ENCODE data around the gene RGS21. TPM values are rescaled to one million over a fixed set of nuclear protein-coding genes. Genes with fewer than 3 reads are reported as not detected.

The RGS21 gene
- total and polyA plus RNA-seq, 2 of the 13 experiments (the other 11 are each of a cell fraction or from before 2014, with no cell fraction given) = not detected

- ATAC-seq (no peak), DNase-seq (ENCODE audit: low spot score) (no peak), FAIRE-seq (no peak)
- WGBS (ENCODE audit: low lambda C conversion rate) = 3% methylated on average over 1 of the region's 1 CpG
- Histone ChIP-seq H3K36me3 (replicated peaks in 1 of 2; ENCODE audit: control insufficient read depth in 1 of 2, insufficient read depth in 2 of 2, low read length in 2 of 2) (no peaks in the 10 kb centered on the region), H3K27me3 (ENCODE audit: control insufficient read depth in 1 of 2, insufficient read depth in 2 of 2, low read length in 2 of 2) (no peaks in the 10 kb centered on the region), H3K9me3 (ENCODE audit: low read length) (no peaks in the 10 kb centered on the region), H3K9ac (ENCODE audit: insufficient read depth, low read depth, low read length) (no peak overlapping the region), H3K79me2 (ENCODE audit: insufficient read depth, low read length) (no peaks in the 10 kb centered on the region), H3K4me3 (replicated peaks in 1 of 3; ENCODE audit: insufficient read depth in 1 of 3, low read depth in 2 of 3, low read length in 3 of 3) (no peak overlapping the region), H2AFZ (ENCODE audit: low read length) (no peak overlapping the region), H3K4me1 (ENCODE audit: insufficient read depth, low read length) (no peaks in the 10 kb centered on the region), H3K27ac (ENCODE audit: extremely low read length, insufficient read depth, low read length) (no peak overlapping the region), H4K20me1 (ENCODE audit: insufficient read depth, low read length) (no peaks in the 10 kb centered on the region), H3K4me2 (ENCODE audit: low read depth, low read length) (no peak overlapping the region)
- TF ChIP-seq RNF2 (conservative IDR thresholded peaks at IDR 0.05; ENCODE audit: low read depth) (no peak), ZNF550 (CRISPR knock-in tag; IDR thresholded peaks at IDR 0.05; ENCODE audit: borderline replicate concordance) (no peak), SMARCE1 (IDR thresholded peaks at IDR 0.05; ENCODE audit: borderline replicate concordance) (no peak), TBL1XR1 (IDR thresholded peaks at IDR 0.05; ENCODE audit: borderline replicate concordance, low read length, partially characterized antibody) (no peak), POGZ (CRISPR knock-in tag; IDR thresholded peaks at IDR 0.05) (no peak), ZNF335 (CRISPR knock-in tag; IDR thresholded peaks at IDR 0.05) (no peak), ZNF710 (CRISPR knock-in tag; IDR thresholded peaks at IDR 0.05; ENCODE audit: borderline replicate concordance) (no peak), ZNF44 (CRISPR knock-in tag; IDR thresholded peaks at IDR 0.05) (no peak), ZUFSP (CRISPR knock-in tag; IDR thresholded peaks at IDR 0.05; ENCODE audit: borderline replicate concordance) (no peak), ZSCAN29 (CRISPR knock-in tag; conservative IDR thresholded peaks at IDR 0.05) (no peak), CBX2 (IDR thresholded peaks at IDR 0.05; ENCODE audit: low read depth, low read length) (no peak), CBX2 (CRISPR knock-in tag; IDR thresholded peaks at IDR 0.05; ENCODE audit: low read depth) (no peak), ZNF839 (CRISPR knock-in tag; IDR thresholded peaks at IDR 0.05; ENCODE audit: borderline replicate concordance) (no peak), ZNF556 (CRISPR knock-in tag; IDR thresholded peaks at IDR 0.05; ENCODE audit: borderline replicate concordance) (no peak), ZSCAN31 (CRISPR knock-in tag; IDR thresholded peaks at IDR 0.05; ENCODE audit: low read depth) (no peak), MZF1 (CRISPR knock-in tag; IDR thresholded peaks at IDR 0.05; ENCODE audit: borderline replicate concordance) (no peak), PREB (CRISPR knock-in tag; IDR thresholded peaks at IDR 0.05) (no peak), PATZ1 (CRISPR knock-in tag; IDR thresholded peaks at IDR 0.05) (no peak), ARNTL (CRISPR knock-in tag; IDR thresholded peaks at IDR 0.05) (no peak), MYC (CRISPR knock-in tag; IDR thresholded peaks at IDR 0.05; ENCODE audit: borderline replicate concordance) (no peak)
- POLR2A ChIA-PET = no interaction called here
- BruUV-seq (replicated peaks) = no TSS peak
- CTCF ChIA-PET (ENCODE audit: low intra/inter-chr PET ratio, low total read pairs) = no interaction called here
- intact Hi-C loops (cut with micrococcal nuclease; ENCODE audit: unreplicated experiment) = no loop called here
- in situ Hi-C loops (cut with HindIII; ENCODE audit: extremely low pct_ligation_motif_present, low pct_unique_long_range_greater_than_20kb) = no loop called here
Observed at GRCh38 chr1:192358822-192359221, 42.0 kb downstream of the RGS21 start.

Measured in HepG2 (cell line).